ENCODE measurements around the gene CACNA1A.

GRCh38 chr19:13334801-13335481 is 171.3 kb downstream of the CACNA1A start:
- no peak for TF ChIP-seq EZH2 (IDR thresholded peaks at IDR 0.05; ENCODE audit: insufficient read depth, poor library complexity, severe bottlenecking)
- no peak for TF ChIP-seq EZH2phosphoT487 (IDR thresholded peaks at IDR 0.05; ENCODE audit: insufficient read depth, low read depth)

All from GM23248 (cell line).